ENCODE data around the gene RFX3. TPM values are rescaled to one million over a fixed set of nuclear protein-coding genes. Genes with fewer than 3 reads are reported as not detected.

RFX3 gene
- total RNA-seq, 2 experiments from 2014 or later = 22.9 to 24.8 TPM

- ChIA-PET CTCF (interaction anchor here (0.9 to 1.1 kb wide), 2 partner anchors 15 to 55 kb away, joined by 3 read pairs; no protein-coding TSS in a partner anchor), POLR2A (interaction anchor here (0.7 to 2.4 kb wide), 2 partner anchors 18 to 31 kb away, joined by 3 to 14 read pairs; partner anchors contain the start of gene RFX3)
- H3K4me1 Mint-ChIP-seq (ENCODE audit: low read depth) = peaks cover 54% of the 10 kb centered on the region
- no peaks in the 10 kb centered on the region for H3K4me1 ChIP-seq (ENCODE audit: insufficient read depth, low read length)
- TF ChIP-seq CTCF (IDR thresholded peaks at IDR 0.05) = no peak
- no peak overlapping the region for H3K4me3 ChIP-seq (ENCODE audit: low read length)
- H3K27me3 ChIP-seq (ENCODE audit: control insufficient read depth in 1 of 2, insufficient read depth in 2 of 2, low read length in 2 of 2) = no peaks in the 10 kb centered on the region
- no peak for DNase-seq
- peaks cover 7% of the 10 kb centered on the region for H3K36me3 Mint-ChIP-seq (ENCODE audit: low read depth)
- intact Hi-C loops (cut with DNase I, micrococcal nuclease) = no loop called here
- no peak overlapping the region for H3K27ac Mint-ChIP-seq
- no peak for ATAC-seq (ENCODE audit: poor library complexity)
- peaks cover 3% of the 10 kb centered on the region for H3K9me3 Mint-ChIP-seq
- no peak overlapping the region for H3K27ac ChIP-seq (ENCODE audit: low read depth in 1 of 2, low read length in 2 of 2)
- no peaks in the 10 kb centered on the region for H3K36me3 ChIP-seq (ENCODE audit: insufficient read depth, low read length)
- no peak overlapping the region for H3K4me3 Mint-ChIP-seq
- no peaks in the 10 kb centered on the region for H3K9me3 ChIP-seq (ENCODE audit: control insufficient read depth in 1 of 2, insufficient read depth in 1 of 2, low read length in 2 of 2)
- H3K27me3 Mint-ChIP-seq = no peaks in the 10 kb centered on the region
Observed at GRCh38 chr9:3495855-3496254, 29.9 kb downstream of the RFX3 start.

- Mint-ChIP-seq H3K27me3 (no peaks in the 10 kb centered on the region), H3K4me1 (ENCODE audit: low read depth) (peaks cover 38% of the 10 kb centered on the region), H3K4me3 (no peak overlapping the region), H3K27ac (no peak overlapping the region), H3K9me3 (peaks cover 3% of the 10 kb centered on the region), H3K36me3 (ENCODE audit: low read depth) (peaks cover 21% of the 10 kb centered on the region)
- ATAC-seq (ENCODE audit: poor library complexity) (no peak), DNase-seq (no peak)
- Histone ChIP-seq H3K9me3 (ENCODE audit: control insufficient read depth in 1 of 2, insufficient read depth in 1 of 2, low read length in 2 of 2) (no peaks in the 10 kb centered on the region), H3K4me3 (ENCODE audit: low read length) (no peak overlapping the region), H3K27me3 (ENCODE audit: control insufficient read depth in 1 of 2, insufficient read depth in 2 of 2, low read length in 2 of 2) (no peaks in the 10 kb centered on the region), H3K36me3 (ENCODE audit: insufficient read depth, low read length) (no peaks in the 10 kb centered on the region), H3K4me1 (ENCODE audit: insufficient read depth, low read length) (no peaks in the 10 kb centered on the region), H3K27ac (ENCODE audit: low read depth in 1 of 2, low read length in 2 of 2) (no peak overlapping the region)
- no peak for TF ChIP-seq CTCF (IDR thresholded peaks at IDR 0.05)
- intact Hi-C loops (cut with DNase I, micrococcal nuclease) = no loop called here
- POLR2A ChIA-PET = interaction anchor here (1.0 kb wide), 1 partner anchor 32 kb away, joined by 4 read pairs; no protein-coding TSS in a partner anchor
- CTCF ChIA-PET = no interaction called here
Observed at GRCh38 chr9:3492214-3492613, 33.6 kb downstream of the RFX3 start.

- ChIA-PET POLR2A (no interaction called here), CTCF (no interaction called here)
- Mint-ChIP-seq H3K27ac (no peak overlapping the region), H3K27me3 (no peaks in the 10 kb centered on the region), H3K36me3 (ENCODE audit: low read depth) (peaks cover 21% of the 10 kb centered on the region), H3K4me3 (no peak overlapping the region), H3K9me3 (peaks cover 3% of the 10 kb centered on the region), H3K4me1 (ENCODE audit: low read depth) (peaks cover 32% of the 10 kb centered on the region)
- H3K4me1 ChIP-seq (ENCODE audit: insufficient read depth, low read length) = no peaks in the 10 kb centered on the region
- no peaks in the 10 kb centered on the region for H3K36me3 ChIP-seq (ENCODE audit: insufficient read depth, low read length)
- no peaks in the 10 kb centered on the region for H3K9me3 ChIP-seq (ENCODE audit: control insufficient read depth in 1 of 2, insufficient read depth in 1 of 2, low read length in 2 of 2)
- no peak for TF ChIP-seq CTCF (IDR thresholded peaks at IDR 0.05)
- H3K27me3 ChIP-seq (ENCODE audit: control insufficient read depth in 1 of 2, insufficient read depth in 2 of 2, low read length in 2 of 2) = no peaks in the 10 kb centered on the region
- no peak for ATAC-seq (ENCODE audit: poor library complexity)
- no peak overlapping the region for H3K4me3 ChIP-seq (ENCODE audit: low read length)
- no peak overlapping the region for H3K27ac ChIP-seq (ENCODE audit: low read depth in 1 of 2, low read length in 2 of 2)
- DNase-seq = no peak
- intact Hi-C loops (cut with DNase I, micrococcal nuclease) = no loop called here
Observed at GRCh38 chr9:3491450-3491849, 34.4 kb downstream of the RFX3 start.
